ENCODE measurements around the gene JAG1. TPM values are rescaled to one million over a fixed set of nuclear protein-coding genes. Genes with fewer than 3 reads are reported as not detected.

Gene JAG1
- total and polyA plus RNA-seq, 2 donors (not counting 3 experiments of a cell fraction or from before 2014, with no cell fraction given) = 19.7 to 37.0 TPM

DNA sequence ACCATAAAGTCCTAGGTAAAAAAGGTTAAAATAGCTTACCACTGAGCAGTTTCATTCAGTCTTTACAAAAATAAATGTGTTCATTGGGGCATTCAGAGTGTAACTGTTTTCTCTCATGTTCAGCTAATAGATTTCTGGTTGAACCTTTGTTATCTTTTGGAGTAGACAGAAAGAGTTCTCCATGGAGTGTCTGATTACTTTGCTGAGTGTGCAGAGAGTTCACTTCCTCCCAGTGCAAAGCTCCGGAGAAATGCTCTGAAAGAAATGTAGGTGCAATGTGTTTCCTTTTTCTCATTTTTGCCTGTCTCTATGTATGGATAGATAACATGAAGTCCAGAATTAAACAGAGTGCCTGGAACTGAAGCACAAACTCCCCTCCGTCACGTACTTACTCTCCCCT lies 52.6 kb downstream of the JAG1 start:
- ChIA-PET CTCF (interaction anchor here (0.9 to 3.1 kb wide), 3 partner anchors 10 to 20 kb away, joined by 3 to 13 read pairs (median 4); no protein-coding TSS in a partner anchor), POLR2A (no interaction called here)
- intact Hi-C loops (cut with micrococcal nuclease) (no loop called here), dilution Hi-C loops (cut with MboI; ENCODE audit: extremely low pct_ligation_motif_present, low sequenced_read_pairs) (no loop called here)
- Histone ChIP-seq H3K4me1 (ENCODE audit: control insufficient read depth, extremely low read depth, insufficient read depth, low read length) (peaks cover 22% of the 10 kb centered on the region), H3K79me2 (ENCODE audit: control insufficient read depth, insufficient read depth, low read length) (no peaks in the 10 kb centered on the region), H2AFZ (ENCODE audit: low read depth, low read length) (no peak overlapping the region), H3K4me3 (replicated peaks in 1 of 3; ENCODE audit: insufficient read depth in 1 of 3, low read depth in 1 of 3, low read length in 3 of 3) (no peak overlapping the region), H3K27me3 (ENCODE audit: control insufficient read depth in 2 of 2, insufficient read depth in 2 of 2, low read length in 2 of 2) (no peaks in the 10 kb centered on the region), H3K9me3 (replicated peaks; ENCODE audit: control insufficient read depth, insufficient read depth, low read length) (no peaks in the 10 kb centered on the region), H3K9ac (replicated peaks; ENCODE audit: extremely low read depth, insufficient read depth, low read length) (no peak overlapping the region), H3K9me1 (replicated peaks; ENCODE audit: control insufficient read depth, extremely low read depth, insufficient read depth, low read length) (no peaks in the 10 kb centered on the region), H4K20me1 (replicated peaks; ENCODE audit: control insufficient read depth, extremely low read depth, insufficient read depth, low read length) (no peaks in the 10 kb centered on the region), H3K27ac (ENCODE audit: insufficient read depth, low read depth, low read length) (no peak overlapping the region), H3K4me2 (ENCODE audit: insufficient read depth, low read length) (no peak overlapping the region), H3K36me3 (ENCODE audit: control insufficient read depth in 2 of 2, extremely low read depth in 1 of 2, insufficient read depth in 2 of 2, low read length in 2 of 2) (no peaks in the 10 kb centered on the region)
- TF ChIP-seq MAX (IDR thresholded peaks at IDR 0.05; ENCODE audit: insufficient read depth, insufficient read length) (no peak), FOS (IDR thresholded peaks at IDR 0.05; ENCODE audit: borderline replicate concordance, insufficient read depth, low read length) (no peak), POLR2AphosphoS5 (IDR thresholded peaks at IDR 0.05; ENCODE audit: insufficient read depth, low read depth, low read length) (no peak), JUN (IDR thresholded peaks at IDR 0.05; ENCODE audit: borderline replicate concordance, insufficient read depth, insufficient read length, low read depth) (no peak), GATA2 (IDR thresholded peaks at IDR 0.05; ENCODE audit: insufficient read depth, insufficient read length, low read depth, low read length) (no peak), POLR2A (IDR thresholded peaks at IDR 0.05; ENCODE audit: low read depth, low read length) (no peak), EZH2 (IDR thresholded peaks at IDR 0.05; ENCODE audit: borderline replicate concordance, low read depth, low read length, severe bottlenecking) (no peak), MYC (IDR thresholded peaks at IDR 0.05; ENCODE audit: low read depth, low read length) (no peak)
- TF ChIP-seq, protein P1, sequence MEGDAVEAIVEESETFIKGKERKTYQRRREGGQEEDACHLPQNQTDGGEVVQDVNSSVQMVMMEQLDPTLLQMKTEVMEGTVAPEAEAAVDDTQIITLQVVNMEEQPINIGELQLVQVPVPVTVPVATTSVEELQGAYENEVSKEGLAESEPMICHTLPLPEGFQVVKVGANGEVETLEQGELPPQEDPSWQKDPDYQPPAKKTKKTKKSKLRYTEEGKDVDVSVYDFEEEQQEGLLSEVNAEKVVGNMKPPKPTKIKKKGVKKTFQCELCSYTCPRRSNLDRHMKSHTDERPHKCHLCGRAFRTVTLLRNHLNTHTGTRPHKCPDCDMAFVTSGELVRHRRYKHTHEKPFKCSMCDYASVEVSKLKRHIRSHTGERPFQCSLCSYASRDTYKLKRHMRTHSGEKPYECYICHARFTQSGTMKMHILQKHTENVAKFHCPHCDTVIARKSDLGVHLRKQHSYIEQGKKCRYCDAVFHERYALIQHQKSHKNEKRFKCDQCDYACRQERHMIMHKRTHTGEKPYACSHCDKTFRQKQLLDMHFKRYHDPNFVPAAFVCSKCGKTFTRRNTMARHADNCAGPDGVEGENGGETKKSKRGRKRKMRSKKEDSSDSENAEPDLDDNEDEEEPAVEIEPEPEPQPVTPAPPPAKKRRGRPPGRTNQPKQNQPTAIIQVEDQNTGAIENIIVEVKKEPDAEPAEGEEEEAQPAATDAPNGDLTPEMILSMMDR (IDR thresholded peaks at IDR 0.05; ENCODE audit: extremely low read depth in 1 of 2, insufficient read depth in 1 of 2, low read depth in 1 of 2, low read length in 2 of 2) = no peak
- FAIRE-seq (no peak), DNase-seq (ENCODE audit: low read depth, low spot score) (no peak)
- BruUV-seq (replicated peaks) = no TSS peak

Measured in endothelial cell of umbilical vein (primary cell).